GM11168 (cell line): ENCODE data around the gene INHBC.

ENCODE experiments used
- in situ Hi-C: fragments of 300-500 bp; cut with MboI; formaldehyde crosslinking; loops from one replicate; pipeline ENCODE4 v1.12.0; 2022; ENCODE audit warnings: low sequenced_read_pairs; ENCODE audit not compliant: unreplicated experiment

The INHBC gene

DNA sequence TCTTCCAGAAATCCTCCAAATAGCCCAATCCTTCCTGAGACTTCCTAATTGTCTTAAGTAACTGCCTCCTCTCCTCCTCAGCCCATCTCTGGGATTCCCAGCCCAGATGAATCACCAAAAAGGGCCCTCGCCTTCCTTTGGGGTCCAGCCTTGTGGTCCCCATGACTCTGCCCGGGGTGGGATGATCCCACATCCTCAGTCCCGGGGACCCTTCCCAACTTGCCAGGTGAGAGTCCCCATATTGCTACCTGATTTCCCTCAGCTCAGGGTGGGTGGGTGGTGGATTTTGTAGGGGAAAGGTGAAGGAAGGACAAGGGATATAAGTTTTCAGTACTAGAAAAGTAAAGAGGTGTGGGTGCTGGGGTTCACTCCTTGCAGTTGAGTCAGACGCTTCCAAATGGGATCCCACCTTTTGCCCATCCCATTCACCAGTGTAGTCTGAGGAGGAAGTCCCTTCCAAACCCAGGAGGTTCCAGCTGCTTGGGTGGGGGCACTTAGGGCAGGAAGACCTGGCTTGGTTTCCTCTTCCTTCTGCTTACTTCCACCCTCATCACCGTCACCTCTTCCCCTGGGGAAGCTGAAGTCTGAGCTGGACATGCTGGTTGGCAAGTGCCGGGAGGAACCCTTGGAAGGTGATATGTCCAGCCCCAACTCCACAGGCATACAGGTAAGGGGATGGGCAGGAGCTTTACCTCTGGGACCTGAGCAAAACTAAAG lies 30.6 kb downstream of the INHBC start:
- in situ Hi-C loops, result no loop called here

DNA sequence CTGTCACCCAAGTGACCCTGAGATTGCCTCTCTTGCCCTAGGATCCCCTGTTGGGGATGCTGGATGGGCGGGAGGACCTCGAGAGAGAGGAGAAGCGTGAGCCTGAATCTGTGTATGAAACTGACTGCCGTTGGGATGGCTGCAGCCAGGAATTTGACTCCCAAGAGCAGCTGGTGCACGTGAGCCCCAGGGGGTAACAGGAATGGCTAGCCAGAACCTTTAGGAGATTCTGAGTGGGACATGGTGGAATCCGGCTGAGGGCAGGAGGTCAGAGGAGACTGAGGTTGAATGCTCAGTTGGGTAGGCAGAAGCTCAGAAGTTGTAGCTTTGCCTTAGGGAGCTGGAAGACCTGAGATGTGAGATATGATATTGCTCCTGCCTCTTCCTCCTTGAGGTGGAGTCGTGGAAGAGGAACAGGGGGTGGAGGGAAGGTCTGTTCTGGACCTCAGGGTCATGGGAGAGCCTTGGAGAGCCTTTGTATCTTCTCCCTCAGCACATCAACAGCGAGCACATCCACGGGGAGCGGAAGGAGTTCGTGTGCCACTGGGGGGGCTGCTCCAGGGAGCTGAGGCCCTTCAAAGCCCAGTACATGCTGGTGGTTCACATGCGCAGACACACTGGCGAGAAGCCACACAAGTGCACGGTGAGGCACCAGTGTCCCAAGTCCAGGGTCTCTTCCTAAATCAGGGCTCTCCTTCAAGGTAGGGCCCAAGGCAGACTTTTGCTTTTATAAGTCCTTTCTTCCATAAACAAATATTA lies 31.3 kb downstream of the INHBC start:
- in situ Hi-C loops, result no loop called here

DNA sequence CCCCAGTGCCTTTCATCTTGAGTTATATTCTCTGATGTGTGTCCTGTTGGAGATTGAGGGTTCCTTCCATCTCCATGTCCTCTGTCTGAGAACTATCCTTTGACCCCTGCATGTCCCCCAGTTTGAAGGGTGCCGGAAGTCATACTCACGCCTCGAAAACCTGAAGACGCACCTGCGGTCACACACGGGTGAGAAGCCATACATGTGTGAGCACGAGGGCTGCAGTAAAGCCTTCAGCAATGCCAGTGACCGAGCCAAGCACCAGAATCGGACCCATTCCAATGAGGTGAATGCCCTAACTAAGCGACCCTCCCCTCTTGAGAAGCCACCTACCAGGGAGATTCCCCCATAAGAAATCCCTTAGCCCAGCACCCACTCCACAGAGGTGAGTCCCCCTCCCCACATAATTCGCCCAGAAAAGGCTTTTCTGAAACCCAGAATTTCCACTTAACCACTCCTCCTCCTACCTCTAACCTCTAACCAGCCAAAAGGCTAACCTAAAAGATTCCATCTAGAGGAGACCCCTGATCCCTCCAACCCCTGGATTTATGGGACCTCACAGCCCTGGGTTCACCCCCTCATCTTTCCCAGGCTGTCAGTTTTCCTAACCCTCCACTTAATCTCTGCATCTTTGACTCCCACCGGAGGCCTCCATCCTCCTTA lies 32.8 kb downstream of the INHBC start:
- in situ Hi-C loops, result no loop called here

DNA sequence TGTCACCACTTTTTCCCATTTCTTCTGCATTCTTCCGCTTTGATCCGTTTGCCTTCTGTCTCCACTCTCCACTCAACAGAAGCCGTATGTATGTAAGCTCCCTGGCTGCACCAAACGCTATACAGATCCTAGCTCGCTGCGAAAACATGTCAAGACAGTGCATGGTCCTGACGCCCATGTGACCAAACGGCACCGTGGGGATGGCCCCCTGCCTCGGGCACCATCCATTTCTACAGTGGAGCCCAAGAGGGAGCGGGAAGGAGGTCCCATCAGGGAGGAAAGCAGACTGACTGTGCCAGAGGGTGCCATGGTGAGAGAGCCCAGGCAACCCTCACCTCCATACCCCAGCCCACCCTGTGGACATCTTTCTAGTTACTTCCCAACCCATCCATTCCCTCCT lies 33.3 kb downstream of the INHBC start:
- in situ Hi-C loops, result no loop called here

DNA sequence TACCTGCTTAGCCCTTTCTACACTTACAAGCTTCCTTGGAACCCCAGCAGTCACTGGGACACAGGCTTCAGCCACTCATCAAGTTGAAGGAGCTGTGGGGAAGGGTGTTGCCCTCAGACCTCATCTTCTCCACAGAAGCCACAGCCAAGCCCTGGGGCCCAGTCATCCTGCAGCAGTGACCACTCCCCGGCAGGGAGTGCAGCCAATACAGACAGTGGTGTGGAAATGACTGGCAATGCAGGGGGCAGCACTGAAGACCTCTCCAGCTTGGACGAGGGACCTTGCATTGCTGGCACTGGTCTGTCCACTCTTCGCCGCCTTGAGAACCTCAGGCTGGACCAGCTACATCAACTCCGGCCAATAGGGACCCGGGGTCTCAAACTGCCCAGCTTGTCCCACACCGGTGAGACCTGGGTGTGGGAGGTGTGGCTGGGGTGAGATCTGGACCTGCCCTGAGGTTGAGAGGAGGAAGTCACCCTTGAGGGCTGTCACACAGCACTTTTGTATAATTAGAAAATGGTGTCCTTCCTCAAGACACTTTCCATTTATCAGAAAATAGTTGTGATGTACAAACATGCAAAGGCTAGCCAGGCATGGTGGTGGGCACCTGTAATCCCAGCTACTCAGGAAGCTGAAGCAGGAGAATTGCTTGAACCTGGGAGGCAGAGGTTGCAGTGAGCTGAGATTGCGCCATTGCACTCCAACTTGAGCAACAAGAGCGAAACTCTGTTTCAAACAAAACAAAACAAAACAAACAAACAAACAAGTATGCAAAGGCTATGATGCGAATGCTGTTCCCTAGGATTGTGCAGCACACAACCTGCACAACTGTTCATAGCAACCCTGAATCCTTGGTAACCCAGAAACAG lies 34.9 kb downstream of the INHBC start:
- in situ Hi-C loops, result no loop called here

DNA sequence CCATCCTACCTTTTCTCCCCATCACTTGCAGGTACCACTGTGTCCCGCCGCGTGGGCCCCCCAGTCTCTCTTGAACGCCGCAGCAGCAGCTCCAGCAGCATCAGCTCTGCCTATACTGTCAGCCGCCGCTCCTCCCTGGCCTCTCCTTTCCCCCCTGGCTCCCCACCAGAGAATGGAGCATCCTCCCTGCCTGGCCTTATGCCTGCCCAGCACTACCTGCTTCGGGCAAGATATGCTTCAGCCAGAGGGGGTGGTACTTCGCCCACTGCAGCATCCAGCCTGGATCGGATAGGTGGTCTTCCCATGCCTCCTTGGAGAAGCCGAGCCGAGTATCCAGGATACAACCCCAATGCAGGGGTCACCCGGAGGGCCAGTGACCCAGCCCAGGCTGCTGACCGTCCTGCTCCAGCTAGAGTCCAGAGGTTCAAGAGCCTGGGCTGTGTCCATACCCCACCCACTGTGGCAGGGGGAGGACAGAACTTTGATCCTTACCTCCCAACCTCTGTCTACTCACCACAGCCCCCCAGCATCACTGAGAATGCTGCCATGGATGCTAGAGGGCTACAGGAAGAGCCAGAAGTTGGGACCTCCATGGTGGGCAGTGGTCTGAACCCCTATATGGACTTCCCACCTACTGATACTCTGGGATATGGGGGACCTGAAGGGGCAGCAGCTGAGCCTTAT lies 35.8 kb downstream of the INHBC start:
- in situ Hi-C loops, result no loop called here

DNA sequence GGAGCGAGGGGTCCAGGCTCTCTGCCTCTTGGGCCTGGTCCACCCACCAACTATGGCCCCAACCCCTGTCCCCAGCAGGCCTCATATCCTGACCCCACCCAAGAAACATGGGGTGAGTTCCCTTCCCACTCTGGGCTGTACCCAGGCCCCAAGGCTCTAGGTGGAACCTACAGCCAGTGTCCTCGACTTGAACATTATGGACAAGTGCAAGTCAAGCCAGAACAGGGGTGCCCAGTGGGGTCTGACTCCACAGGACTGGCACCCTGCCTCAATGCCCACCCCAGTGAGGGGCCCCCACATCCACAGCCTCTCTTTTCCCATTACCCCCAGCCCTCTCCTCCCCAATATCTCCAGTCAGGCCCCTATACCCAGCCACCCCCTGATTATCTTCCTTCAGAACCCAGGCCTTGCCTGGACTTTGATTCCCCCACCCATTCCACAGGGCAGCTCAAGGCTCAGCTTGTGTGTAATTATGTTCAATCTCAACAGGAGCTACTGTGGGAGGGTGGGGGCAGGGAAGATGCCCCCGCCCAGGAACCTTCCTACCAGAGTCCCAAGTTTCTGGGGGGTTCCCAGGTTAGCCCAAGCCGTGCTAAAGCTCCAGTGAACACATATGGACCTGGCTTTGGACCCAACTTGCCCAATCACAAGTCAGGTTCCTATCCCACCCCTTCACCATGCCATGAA lies 36.5 kb downstream of the INHBC start:
- in situ Hi-C loops, result no loop called here

DNA sequence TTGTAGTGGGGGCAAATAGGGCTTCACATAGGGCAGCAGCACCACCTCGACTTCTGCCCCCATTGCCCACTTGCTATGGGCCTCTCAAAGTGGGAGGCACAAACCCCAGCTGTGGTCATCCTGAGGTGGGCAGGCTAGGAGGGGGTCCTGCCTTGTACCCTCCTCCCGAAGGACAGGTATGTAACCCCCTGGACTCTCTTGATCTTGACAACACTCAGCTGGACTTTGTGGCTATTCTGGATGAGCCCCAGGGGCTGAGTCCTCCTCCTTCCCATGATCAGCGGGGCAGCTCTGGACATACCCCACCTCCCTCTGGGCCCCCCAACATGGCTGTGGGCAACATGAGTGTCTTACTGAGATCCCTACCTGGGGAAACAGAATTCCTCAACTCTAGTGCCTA lies 37.1 kb downstream of the INHBC start:
- in situ Hi-C loops, result no loop called here

DNA sequence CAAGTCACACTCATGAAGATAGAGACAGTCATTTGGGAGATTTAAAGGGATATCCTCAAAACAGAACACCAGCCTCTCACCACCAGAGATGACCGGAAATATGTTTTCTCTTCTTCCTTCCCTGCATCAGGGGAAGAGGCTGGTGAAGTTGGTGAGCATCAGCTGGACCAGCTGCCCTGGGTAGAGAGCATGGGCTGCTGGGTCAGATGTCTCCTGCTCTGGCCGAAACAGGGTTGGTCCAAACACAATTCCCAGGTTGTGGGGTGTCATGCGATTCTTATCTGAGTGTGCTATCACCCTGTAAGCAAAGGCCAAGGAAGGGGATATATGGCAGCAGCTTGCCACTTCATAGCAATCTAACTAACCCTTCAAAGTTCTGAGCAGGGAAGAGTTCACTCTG lies 37.8 kb downstream of the INHBC start:
- in situ Hi-C loops, result no loop called here

DNA sequence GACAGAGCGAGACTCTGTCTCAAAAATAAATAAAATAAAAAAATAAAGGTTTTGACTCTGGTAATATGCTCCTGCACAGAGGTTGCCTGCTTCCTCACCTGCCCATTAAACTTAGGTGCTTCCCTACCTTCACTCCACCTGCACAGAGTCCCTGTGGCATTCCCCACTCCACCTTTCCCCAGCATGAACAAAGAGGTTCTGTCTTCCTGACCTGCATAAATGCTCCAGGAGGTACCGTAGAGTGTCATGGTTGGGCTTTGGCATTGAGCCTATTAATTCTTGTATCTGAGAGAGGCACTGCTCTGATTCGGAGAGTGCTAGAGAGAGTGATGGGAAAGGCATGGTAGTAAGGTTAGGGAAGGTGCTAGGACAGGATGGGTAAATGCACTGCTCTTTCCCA lies 38.8 kb downstream of the INHBC start:
- in situ Hi-C loops, result no loop called here

DNA sequence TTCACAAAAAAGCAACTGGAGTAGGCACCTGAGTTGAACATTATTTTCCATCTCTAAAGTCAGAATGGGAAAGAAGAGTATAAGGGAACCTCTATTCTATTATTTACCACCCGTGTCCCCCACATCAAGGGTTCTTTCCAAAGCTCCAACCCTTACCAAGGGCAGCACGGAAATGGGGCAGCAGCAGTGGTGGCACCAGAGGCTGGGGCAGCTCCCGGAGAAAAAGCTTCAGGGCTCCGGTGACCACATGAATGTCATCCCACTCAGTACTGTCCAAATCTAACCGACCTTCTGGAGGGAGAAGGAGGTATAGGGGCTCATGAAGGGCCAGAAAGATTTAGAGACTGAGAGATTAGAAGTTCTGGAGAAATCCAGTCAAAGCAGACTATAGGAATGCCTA lies 39.3 kb downstream of the INHBC start:
- in situ Hi-C loops, result no loop called here

DNA sequence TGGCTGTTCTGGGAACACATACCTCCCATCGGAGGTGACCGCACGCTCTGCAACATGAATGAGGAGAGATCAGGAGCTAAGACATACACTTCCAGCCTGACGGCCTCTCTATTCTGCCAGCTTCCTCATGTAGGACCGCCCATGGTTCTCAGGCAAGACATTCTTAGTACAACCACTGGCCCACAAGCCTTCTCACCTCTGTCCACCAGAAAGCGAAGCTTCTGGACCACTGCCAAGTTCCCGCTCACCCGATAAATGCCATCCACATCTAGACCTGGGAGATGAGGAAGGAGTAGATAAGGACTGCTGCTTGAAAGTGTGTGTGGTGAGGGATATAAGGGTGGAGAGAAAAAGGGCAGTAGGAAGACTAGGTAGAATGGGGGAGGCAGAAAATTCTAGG lies 39.8 kb downstream of the INHBC start:
- in situ Hi-C loops, result no loop called here

DNA sequence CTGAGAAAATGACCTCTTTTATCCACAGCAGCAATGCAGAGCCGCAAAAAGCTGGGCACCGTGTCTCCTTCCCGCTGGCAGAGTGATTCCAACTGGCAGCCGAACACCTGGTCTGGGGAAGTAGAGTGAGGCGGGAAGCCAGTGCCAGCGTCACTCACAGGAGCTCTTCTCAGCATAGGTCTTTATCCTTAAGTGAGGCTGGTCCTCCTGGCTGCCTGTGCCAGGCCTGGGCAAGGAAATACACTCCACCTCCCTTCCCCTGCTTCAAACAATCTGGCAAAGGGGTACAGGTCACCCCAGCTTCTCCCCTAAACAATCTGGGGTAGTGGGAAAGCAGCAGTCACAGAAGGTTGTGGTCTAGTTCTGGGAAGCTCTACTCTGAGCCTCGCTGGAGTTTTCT lies 40.3 kb downstream of the INHBC start:
- in situ Hi-C loops, result no loop called here

DNA sequence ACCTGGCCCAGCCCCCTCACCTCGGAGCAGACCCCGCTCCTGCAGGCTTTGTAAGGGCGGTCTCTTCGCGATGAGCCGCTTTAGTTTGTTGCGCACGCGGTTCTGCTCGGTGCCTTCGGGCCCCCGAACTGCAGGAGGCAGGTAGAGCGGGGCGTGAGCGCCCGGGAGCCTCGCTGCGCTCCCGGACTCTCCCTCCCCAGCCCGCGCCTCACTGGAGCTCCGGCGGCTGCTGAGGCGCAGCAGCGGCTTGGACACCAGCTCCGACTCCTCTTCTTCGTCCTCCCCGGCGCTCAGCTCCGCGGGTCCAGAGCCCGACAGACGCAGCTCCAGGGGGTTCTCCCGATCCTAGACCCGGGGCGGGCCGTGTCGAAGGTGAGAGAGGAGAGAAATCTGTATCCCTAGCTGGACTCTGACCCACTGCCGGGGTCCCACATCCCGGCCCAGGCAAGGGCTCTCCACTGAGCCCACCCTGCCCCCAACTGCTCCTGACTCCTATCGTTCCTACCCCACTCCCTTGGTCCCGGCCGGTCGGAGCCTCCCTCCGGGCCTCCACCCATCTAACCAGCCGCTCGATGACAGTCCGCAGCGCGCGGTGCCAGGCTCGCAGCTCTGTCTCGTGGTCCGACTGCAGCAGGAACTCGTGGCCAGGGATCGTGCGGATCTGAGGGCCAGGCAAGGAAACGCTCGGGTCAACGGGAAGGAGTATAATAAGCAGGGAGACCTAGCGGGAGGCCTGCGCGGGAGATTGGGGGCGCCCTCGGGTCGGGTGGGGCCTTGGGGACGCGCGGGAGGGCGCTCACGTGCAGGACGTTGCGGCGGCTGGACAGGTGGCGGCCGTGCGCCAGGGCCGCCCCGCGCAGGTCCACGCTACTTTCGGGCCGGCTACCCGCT lies 40.9 kb downstream of the INHBC start:
- in situ Hi-C loops, result no loop called here

DNA sequence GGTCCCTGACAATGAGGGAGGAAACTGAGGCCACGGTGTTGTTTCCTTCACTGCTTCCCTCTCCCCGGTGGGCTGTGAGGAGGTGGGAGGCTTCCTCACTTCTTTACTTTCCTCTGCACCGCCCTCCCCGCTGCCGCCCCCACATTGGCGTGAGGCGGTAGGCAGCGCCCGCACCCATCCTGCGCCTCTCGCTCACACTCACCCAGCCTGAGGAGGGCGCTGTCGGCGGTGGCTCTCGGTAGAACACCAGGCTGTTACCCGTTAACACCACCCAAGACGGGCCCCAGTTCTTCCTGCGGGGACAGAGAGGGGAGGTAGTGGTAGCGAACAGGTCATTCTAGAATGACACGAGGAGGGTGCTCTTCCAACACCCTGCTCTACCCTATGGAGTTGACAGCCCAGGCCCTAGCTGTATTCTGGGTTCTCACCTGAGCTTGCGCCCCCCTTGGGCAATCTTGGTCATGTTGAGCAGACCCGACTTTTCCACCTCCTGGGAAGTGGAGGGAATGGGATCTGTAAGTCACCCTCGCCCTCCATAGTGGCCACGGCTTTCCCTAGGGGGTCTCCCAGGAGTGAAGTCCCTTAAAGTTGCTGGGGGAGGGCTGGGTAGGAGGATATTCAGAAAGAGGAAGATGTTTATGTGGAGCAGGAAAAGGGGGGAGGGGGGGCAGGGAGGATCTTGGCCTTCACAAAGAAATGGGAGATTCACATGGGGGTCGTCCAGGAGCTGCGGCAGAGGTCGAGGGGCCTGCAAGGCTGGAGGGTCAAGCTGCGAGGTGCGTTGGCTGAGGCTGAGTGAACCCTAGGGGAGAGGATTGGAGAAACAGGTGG lies 41.8 kb downstream of the INHBC start:
- in situ Hi-C loops, result no loop called here

DNA sequence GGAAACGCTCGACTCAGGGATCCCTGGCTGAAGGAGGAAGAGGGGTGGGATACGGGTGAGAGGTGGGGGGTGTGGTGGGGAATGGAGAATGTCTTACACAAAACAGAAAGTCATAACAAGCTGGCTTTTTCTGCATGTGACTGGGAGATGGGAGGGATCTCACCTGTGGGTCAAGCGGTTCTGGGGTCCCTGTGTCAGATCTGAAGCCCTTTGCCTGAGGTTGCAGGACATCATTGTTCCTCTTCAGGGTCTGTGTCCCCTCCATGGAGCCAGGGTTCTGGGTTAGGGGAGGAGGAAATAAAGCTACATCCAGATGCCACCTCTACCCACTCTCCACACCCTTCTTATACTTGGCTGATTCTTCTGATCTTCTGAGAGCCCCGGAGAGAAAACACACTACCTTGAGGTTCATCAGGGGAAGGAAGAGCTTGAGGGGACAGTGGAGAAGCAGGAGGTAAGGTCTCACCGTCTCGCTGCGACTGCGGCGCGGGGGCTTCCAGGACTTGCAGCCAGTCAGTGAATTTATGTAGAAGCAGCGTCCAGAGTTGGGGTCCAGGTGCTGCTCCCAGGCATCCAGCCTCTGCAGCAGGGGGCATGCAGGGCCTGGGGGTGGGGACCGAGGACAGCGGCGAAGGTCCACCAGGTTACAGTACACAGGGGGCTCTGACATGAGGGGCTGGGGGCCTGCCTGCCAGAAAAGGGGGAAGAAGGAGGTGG lies 42.6 kb downstream of the INHBC start:
- in situ Hi-C loops, result no loop called here
